Measurements from ENCODE around the gene EPG5. TPM values are rescaled to one million over a fixed set of nuclear protein-coding genes. Genes with fewer than 3 reads are reported as not detected.

EPG5 gene
- total and polyA plus RNA-seq, 2 donors from 2014 or later = 4.8 to 32.5 TPM

DNA sequence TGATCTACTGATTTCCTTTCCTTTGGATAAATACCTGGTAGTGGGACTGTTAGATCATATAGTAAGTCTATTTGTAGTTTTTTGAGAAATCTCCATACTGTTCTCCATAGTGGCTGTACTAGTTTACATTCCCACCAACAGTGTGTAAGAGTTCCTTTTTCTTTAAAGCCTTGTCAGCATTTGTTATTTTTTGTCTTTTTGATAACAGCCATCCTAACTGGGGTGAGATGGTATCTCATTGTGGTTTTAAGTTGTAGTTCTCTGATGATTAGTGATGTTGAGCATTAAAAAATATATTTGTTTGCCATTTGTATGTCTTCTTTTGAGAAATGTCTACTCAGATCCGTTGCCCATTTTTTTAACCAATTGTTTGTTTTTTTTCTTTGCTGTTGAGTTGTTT, 33.9 kb upstream of the EPG5 start:
- no peaks in the 10 kb centered on the region for H3K4me1 ChIP-seq (ENCODE audit: control insufficient read depth in 2 of 3, insufficient read depth in 2 of 3, low read depth in 1 of 3, low read length in 3 of 3)
- no peaks in the 10 kb centered on the region for H3K27me3 ChIP-seq (ENCODE audit: control insufficient read depth, insufficient read depth, low read length)
- intact Hi-C loops (cut with DNase I) = no loop called here
- FAIRE-seq (no peak), DNase-seq (no peak)
- peaks cover 0 to 3% (median 0%) of the 10 kb centered on the region in 3 donors for H3K9me3 ChIP-seq (ENCODE audit: control insufficient read depth in 2 of 3, insufficient read depth in 1 of 3, low read length in 3 of 3)
- H3K36me3 ChIP-seq (ENCODE audit: control insufficient read depth in 2 of 3, insufficient read depth in 3 of 3, low read length in 3 of 3) = no peaks in the 10 kb centered on the region
- no peak overlapping the region for H3K9ac ChIP-seq (ENCODE audit: low read length in 3 of 3)
- no peak overlapping the region for H3K4me3 ChIP-seq (ENCODE audit: low read length in 3 of 3)
- H3K27ac ChIP-seq (ENCODE audit: low read depth in 2 of 2, low read length in 2 of 2) = no peak overlapping the region
- TF ChIP-seq, protein P1, sequence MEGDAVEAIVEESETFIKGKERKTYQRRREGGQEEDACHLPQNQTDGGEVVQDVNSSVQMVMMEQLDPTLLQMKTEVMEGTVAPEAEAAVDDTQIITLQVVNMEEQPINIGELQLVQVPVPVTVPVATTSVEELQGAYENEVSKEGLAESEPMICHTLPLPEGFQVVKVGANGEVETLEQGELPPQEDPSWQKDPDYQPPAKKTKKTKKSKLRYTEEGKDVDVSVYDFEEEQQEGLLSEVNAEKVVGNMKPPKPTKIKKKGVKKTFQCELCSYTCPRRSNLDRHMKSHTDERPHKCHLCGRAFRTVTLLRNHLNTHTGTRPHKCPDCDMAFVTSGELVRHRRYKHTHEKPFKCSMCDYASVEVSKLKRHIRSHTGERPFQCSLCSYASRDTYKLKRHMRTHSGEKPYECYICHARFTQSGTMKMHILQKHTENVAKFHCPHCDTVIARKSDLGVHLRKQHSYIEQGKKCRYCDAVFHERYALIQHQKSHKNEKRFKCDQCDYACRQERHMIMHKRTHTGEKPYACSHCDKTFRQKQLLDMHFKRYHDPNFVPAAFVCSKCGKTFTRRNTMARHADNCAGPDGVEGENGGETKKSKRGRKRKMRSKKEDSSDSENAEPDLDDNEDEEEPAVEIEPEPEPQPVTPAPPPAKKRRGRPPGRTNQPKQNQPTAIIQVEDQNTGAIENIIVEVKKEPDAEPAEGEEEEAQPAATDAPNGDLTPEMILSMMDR (IDR thresholded peaks at IDR 0.05; ENCODE audit: borderline replicate concordance, extremely low read depth, insufficient read depth) = no peak

DNA sequence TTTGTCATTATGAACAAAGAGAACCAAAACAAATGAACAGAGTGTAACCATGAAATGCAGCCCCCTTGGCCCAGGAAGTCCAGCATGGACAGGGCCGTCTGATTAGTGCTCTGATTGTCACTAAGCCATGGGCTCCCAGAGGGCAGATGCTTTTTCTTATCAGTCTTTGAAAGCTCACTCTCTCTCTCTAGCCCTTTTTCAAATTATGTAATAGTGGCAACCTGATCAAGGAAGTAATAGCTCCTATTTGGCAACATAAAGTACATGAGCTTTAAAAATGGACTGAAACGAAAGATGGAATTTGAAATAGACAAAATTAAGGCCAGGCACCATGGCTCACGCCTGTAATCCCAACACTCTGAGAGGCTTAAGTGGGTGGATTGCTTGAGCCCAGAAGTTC, 32.4 kb upstream of the EPG5 start:
- intact Hi-C loops (cut with DNase I) = no loop called here
- DNase-seq (no peak), FAIRE-seq (no peak)

DNA sequence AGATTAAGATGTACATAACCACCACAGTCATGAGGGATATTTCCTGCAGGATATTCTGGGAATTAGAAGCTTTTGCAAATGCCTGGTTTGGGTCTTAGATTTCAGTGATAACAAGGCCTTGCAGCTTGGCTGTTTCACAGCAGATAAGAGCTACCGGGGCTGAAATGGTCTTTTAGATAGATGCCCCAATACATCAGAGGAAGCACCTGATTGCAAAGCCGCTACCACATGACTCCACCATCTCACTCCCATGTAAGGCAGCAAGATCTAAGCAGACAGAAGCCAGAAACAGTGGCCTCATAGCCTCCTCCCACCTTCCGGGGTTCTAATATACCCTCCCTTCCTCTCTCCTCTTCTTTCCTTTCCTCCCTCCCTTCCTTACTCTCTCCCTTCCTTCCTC, 31.1 kb upstream of the EPG5 start:
- no peaks in the 10 kb centered on the region for H3K36me3 ChIP-seq (ENCODE audit: control insufficient read depth in 2 of 3, insufficient read depth in 3 of 3, low read length in 3 of 3)
- FAIRE-seq = no peak
- no peaks in the 10 kb centered on the region for H3K4me1 ChIP-seq (ENCODE audit: control insufficient read depth in 2 of 3, insufficient read depth in 2 of 3, low read depth in 1 of 3, low read length in 3 of 3)
- H3K27me3 ChIP-seq (ENCODE audit: control insufficient read depth, insufficient read depth, low read length) = no peaks in the 10 kb centered on the region
- no peak for DNase-seq
- H3K9ac ChIP-seq (ENCODE audit: low read length in 3 of 3) = no peak overlapping the region
- H3K27ac ChIP-seq (ENCODE audit: low read depth in 2 of 2, low read length in 2 of 2) = no peak overlapping the region
- intact Hi-C loops (cut with DNase I) = no loop called here
- TF ChIP-seq, protein P1 (IDR thresholded peaks at IDR 0.05; ENCODE audit: borderline replicate concordance, extremely low read depth, insufficient read depth) = no peak
- no peak overlapping the region for H3K4me3 ChIP-seq (ENCODE audit: low read length in 3 of 3)
- peaks cover 0 to 3% (median 0%) of the 10 kb centered on the region in 3 donors for H3K9me3 ChIP-seq (ENCODE audit: control insufficient read depth in 2 of 3, insufficient read depth in 1 of 3, low read length in 3 of 3)

More for the DNA sequence above, 32.4 kb upstream of the EPG5 start:
- Histone ChIP-seq H3K9ac (ENCODE audit: low read length in 3 of 3) (no peak overlapping the region), H3K27ac (ENCODE audit: low read depth in 2 of 2, low read length in 2 of 2) (no peak overlapping the region), H3K36me3 (ENCODE audit: control insufficient read depth in 2 of 3, insufficient read depth in 3 of 3, low read length in 3 of 3) (no peaks in the 10 kb centered on the region), H3K4me1 (ENCODE audit: control insufficient read depth in 2 of 3, insufficient read depth in 2 of 3, low read depth in 1 of 3, low read length in 3 of 3) (no peaks in the 10 kb centered on the region), H3K4me3 (ENCODE audit: low read length in 3 of 3) (no peak overlapping the region), H3K27me3 (ENCODE audit: control insufficient read depth, insufficient read depth, low read length) (no peaks in the 10 kb centered on the region), H3K9me3 (ENCODE audit: control insufficient read depth in 2 of 3, insufficient read depth in 1 of 3, low read length in 3 of 3) (peaks cover 0 to 3% (median 0%) of the 10 kb centered on the region in 3 donors)
- TF ChIP-seq, protein P1 (IDR thresholded peaks at IDR 0.05; ENCODE audit: borderline replicate concordance, extremely low read depth, insufficient read depth) = no peak

DNA sequence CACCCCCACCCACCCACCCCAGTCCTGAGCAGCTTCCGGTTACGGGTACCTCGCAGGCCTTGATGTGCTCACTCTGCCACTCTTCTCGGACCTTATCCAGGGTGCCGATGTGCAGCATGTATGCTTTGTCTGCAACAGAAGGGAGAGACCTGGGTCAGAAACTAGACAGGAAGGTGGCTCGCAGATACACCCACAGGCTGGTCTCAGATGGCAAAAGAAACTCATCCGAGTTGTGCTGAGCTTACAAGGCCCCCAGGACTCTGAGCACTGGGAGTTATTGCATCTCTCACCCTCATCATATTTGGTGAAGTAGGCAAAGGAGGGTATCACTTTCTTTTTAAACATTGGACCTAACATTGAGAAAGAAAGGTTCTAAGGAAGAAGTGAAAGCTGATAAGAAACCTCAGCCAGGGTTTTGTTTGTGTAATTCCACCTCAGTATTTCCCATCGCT, 30.6 kb upstream of the EPG5 start:
- intact Hi-C loops (cut with DNase I) = no loop called here
- Histone ChIP-seq H3K9ac (ENCODE audit: low read length in 3 of 3) (no peak overlapping the region), H3K36me3 (ENCODE audit: control insufficient read depth in 2 of 3, insufficient read depth in 3 of 3, low read length in 3 of 3) (no peaks in the 10 kb centered on the region), H3K9me3 (ENCODE audit: control insufficient read depth in 2 of 3, insufficient read depth in 1 of 3, low read length in 3 of 3) (peaks cover 0 to 3% (median 0%) of the 10 kb centered on the region in 3 donors), H3K4me1 (ENCODE audit: control insufficient read depth in 2 of 3, insufficient read depth in 2 of 3, low read depth in 1 of 3, low read length in 3 of 3) (no peaks in the 10 kb centered on the region), H3K4me3 (ENCODE audit: low read length in 3 of 3) (no peak overlapping the region), H3K27ac (ENCODE audit: low read depth in 2 of 2, low read length in 2 of 2) (no peak overlapping the region), H3K27me3 (ENCODE audit: control insufficient read depth, insufficient read depth, low read length) (no peaks in the 10 kb centered on the region)
- TF ChIP-seq, protein P1 (IDR thresholded peaks at IDR 0.05; ENCODE audit: borderline replicate concordance, extremely low read depth, insufficient read depth) = no peak
- FAIRE-seq (no peak), DNase-seq (no peak)

Data from kidney (tissue), 14 donors.